Measurements from ENCODE around the gene SPATA6L. TPM values are rescaled to one million over a fixed set of nuclear protein-coding genes. Genes with fewer than 3 reads are reported as not detected.
"Not testable (repeated sequence)": the region's sequence is repeated elsewhere in the genome, so short reads cannot be mapped to it uniquely, and the experiment has no call there.

Gene SPATA6L
- total RNA-seq, 1 donor from 2014 or later: 0.35 TPM

DNA sequence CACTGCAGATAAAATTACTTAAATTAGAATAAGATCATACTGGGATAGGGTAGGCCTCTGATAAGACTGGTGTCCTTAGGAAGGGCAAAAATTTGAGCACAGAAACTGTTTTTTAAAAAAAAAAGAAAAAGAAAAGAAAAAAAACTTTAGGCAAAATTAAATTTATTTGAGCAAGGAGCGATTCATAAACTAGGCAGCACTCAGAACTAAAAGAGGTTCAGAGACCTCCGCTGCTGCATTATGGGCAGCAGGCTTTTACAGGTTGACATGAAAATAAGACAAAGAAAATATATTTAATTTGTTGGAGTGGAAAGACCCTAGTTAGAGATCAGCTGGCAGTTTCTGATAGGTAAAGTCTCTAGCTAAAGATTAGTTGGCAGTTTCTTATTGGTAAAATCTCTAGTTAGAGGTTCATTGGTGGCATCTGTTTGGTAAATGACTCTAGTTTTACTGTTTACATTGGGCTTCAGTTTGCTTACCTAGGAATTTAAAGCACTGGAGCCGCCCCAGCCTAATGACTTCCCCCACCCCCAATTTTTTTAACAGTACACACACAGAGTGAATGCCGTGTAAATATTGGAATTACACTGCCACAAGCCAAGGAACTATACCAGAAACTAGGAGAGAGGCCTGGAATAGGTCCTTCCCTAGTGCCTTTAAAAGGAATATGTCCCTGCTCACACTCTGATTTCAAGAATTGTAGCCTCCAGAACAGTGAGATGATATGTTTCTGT, 8.7 kb downstream of the SPATA6L start:
- no peaks in the 10 kb centered on the region for H3K27me3 Mint-ChIP-seq (ENCODE audit: low read depth)
- no peak for DNase-seq (ENCODE audit: low spot score)
- TF ChIP-seq, protein P1, sequence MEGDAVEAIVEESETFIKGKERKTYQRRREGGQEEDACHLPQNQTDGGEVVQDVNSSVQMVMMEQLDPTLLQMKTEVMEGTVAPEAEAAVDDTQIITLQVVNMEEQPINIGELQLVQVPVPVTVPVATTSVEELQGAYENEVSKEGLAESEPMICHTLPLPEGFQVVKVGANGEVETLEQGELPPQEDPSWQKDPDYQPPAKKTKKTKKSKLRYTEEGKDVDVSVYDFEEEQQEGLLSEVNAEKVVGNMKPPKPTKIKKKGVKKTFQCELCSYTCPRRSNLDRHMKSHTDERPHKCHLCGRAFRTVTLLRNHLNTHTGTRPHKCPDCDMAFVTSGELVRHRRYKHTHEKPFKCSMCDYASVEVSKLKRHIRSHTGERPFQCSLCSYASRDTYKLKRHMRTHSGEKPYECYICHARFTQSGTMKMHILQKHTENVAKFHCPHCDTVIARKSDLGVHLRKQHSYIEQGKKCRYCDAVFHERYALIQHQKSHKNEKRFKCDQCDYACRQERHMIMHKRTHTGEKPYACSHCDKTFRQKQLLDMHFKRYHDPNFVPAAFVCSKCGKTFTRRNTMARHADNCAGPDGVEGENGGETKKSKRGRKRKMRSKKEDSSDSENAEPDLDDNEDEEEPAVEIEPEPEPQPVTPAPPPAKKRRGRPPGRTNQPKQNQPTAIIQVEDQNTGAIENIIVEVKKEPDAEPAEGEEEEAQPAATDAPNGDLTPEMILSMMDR (IDR thresholded peaks at IDR 0.05): no peak
- H3K4me3 Mint-ChIP-seq (ENCODE audit: unreplicated experiment): no peak overlapping the region
- peaks cover 14% of the 10 kb centered on the region for H3K4me1 Mint-ChIP-seq (ENCODE audit: low read depth)
- no peaks in the 10 kb centered on the region for H3K36me3 Mint-ChIP-seq (ENCODE audit: low read depth)
- no peaks in the 10 kb centered on the region for H3K9me3 Mint-ChIP-seq (ENCODE audit: low read depth)
- H3K27ac Mint-ChIP-seq (ENCODE audit: unreplicated experiment): no peak overlapping the region

DNA sequence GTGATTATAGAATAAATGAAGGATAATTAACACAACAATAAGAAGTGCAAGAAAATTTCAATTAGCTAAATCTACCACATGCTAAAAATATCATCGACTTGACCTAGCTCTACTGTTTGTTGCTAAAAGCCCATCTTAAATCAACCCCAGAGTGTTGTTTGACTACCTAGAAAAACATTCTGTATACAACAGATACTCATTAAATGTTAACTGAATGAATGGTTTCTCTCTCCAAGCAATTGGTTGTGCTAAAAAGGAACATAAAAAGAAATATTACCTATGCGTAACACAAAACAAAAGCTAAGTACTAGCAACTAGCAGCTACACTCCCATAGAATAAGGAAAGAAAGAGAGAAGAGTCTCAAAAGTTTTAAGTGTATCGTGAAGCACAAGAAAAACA, 9.7 kb downstream of the SPATA6L start:
- no peaks in the 10 kb centered on the region for H3K9me3 Mint-ChIP-seq (ENCODE audit: low read depth)
- no peak for DNase-seq (ENCODE audit: low spot score)
- H3K27ac Mint-ChIP-seq (ENCODE audit: unreplicated experiment): no peak overlapping the region
- peaks cover 7% of the 10 kb centered on the region for H3K4me1 Mint-ChIP-seq (ENCODE audit: low read depth)
- H3K4me3 Mint-ChIP-seq (ENCODE audit: unreplicated experiment): no peak overlapping the region
- no peaks in the 10 kb centered on the region for H3K36me3 Mint-ChIP-seq (ENCODE audit: low read depth)
- no peaks in the 10 kb centered on the region for H3K27me3 Mint-ChIP-seq (ENCODE audit: low read depth)
- TF ChIP-seq, protein P1 (IDR thresholded peaks at IDR 0.05): no peak

DNA sequence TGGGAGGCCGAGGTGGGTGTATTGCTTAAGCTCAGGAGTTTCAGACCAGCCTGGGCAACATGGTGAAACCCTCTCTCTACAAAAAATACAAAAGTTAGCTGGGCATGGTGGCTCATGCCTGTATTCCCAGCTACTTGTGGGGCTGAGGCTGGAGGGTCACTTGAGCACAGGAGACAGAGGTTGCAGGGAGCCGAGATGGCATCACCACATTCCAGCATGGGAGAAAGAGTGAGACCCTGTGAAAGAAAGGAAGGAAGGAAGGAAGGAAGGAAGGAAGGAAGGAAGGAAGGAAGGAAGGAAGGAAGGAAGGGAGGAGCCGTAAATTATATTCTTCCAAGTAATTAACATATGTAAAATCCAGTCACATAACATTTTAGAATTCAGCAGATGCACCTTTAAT, 10.1 kb downstream of the SPATA6L start:
- DNase-seq (ENCODE audit: low spot score); H3K27me3 Mint-ChIP-seq (ENCODE audit: low read depth); H3K36me3 Mint-ChIP-seq (ENCODE audit: low read depth); H3K4me1 Mint-ChIP-seq (ENCODE audit: low read depth); H3K9me3 Mint-ChIP-seq (ENCODE audit: low read depth); H3K4me3 Mint-ChIP-seq (ENCODE audit: unreplicated experiment); H3K27ac Mint-ChIP-seq (ENCODE audit: unreplicated experiment): not testable (repeated sequence)

DNA sequence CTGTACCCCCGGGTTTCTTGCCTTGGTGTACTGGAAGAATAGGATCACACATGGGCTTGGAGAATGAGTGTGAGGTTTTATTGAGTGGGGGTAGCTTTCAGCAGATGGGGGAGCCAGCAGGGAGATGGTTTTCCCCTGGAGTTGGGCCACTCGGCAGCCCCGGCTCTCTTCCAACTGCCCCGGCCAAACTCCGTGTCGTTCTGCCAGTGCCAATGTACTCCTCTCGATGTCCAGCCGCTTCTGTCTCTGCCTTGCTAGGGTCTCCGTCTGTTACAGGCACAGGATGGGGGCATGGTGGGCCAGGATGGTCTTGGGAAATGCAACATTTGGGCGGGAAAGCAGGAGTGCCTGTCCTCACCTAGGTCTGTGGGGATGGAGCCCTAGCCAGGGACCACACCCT, 11.7 kb downstream of the SPATA6L start:
- no peak overlapping the region for H3K4me3 Mint-ChIP-seq (ENCODE audit: unreplicated experiment)
- H3K27me3 Mint-ChIP-seq (ENCODE audit: low read depth): no peaks in the 10 kb centered on the region
- H3K27ac Mint-ChIP-seq (ENCODE audit: unreplicated experiment): no peak overlapping the region
- DNase-seq (ENCODE audit: low spot score): no peak
- TF ChIP-seq, protein P1 (IDR thresholded peaks at IDR 0.05): no peak
- H3K4me1 Mint-ChIP-seq (ENCODE audit: low read depth): no peaks in the 10 kb centered on the region
- no peaks in the 10 kb centered on the region for H3K36me3 Mint-ChIP-seq (ENCODE audit: low read depth)
- H3K9me3 Mint-ChIP-seq (ENCODE audit: low read depth): no peaks in the 10 kb centered on the region

DNA sequence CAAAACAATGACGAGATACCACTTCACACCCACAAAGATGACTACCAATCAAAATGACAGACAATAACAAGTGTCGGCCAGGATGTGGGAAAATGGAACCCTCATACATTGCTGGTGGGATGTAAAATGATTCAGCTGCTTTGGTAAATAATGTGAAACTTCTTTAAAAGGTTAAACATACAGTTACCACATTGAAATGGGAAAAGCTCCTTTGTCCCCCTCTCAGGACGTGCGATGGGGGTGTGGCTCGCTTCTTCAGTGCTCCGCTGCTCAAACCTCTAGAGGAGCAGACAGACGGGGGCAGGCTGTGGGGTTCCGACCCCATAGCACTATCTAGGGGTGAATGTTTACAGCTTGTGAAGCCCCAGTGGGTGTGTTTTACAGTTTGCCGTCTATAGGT, 12.2 kb downstream of the SPATA6L start:
- no peaks in the 10 kb centered on the region for H3K36me3 Mint-ChIP-seq (ENCODE audit: low read depth)
- no peaks in the 10 kb centered on the region for H3K9me3 Mint-ChIP-seq (ENCODE audit: low read depth)
- no peak for DNase-seq (ENCODE audit: low spot score)
- H3K4me1 Mint-ChIP-seq (ENCODE audit: low read depth): no peaks in the 10 kb centered on the region
- TF ChIP-seq, protein P1 (IDR thresholded peaks at IDR 0.05): no peak
- H3K27ac Mint-ChIP-seq (ENCODE audit: unreplicated experiment): no peak overlapping the region
- H3K27me3 Mint-ChIP-seq (ENCODE audit: low read depth): no peaks in the 10 kb centered on the region
- H3K4me3 Mint-ChIP-seq (ENCODE audit: unreplicated experiment): no peak overlapping the region

DNA sequence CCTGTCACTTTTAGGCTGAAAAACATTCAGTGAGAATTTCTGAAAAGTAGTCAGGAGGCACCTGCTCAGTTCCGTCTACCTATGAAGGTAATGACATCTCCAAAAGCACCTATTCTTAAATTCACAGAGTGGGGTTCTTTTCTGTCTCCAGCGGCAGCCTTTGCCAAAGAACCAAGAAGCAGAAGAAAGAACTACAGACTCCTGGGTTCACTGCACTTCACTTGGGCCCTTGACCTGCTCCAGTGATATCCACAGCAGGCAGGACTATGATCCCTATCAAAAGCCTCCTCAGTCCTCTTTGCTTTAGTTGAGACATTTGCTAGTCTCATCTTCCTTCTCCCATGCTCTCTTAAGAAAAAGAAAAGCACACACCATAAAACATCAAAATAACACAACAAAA, 23.9 kb downstream of the SPATA6L start:
- H3K27ac Mint-ChIP-seq (ENCODE audit: unreplicated experiment): no peak overlapping the region
- H3K27me3 Mint-ChIP-seq (ENCODE audit: low read depth): peaks cover 2% of the 10 kb centered on the region
- H3K4me1 Mint-ChIP-seq (ENCODE audit: low read depth): peaks cover 4% of the 10 kb centered on the region
- no peak overlapping the region for H3K4me3 Mint-ChIP-seq (ENCODE audit: unreplicated experiment)
- TF ChIP-seq, protein P1 (IDR thresholded peaks at IDR 0.05): no peak
- H3K9me3 Mint-ChIP-seq (ENCODE audit: low read depth): no peaks in the 10 kb centered on the region
- no peaks in the 10 kb centered on the region for H3K36me3 Mint-ChIP-seq (ENCODE audit: low read depth)
- DNase-seq (ENCODE audit: low spot score): no peak
